HEK293 (cell line): Measurements from ENCODE around the gene GRIK2.

ENCODE experiments used
- CTCF ChIA-PET: fragments of 350-600 bp; formaldehyde crosslinking; extraction: SDS; loops from one replicate; lab custom pipeline; 2021; ENCODE audit warnings: antibody characterized with exemption; lab: Yijun Ruan, JAX
- POLR2A ChIA-PET: fragments of 300-600 bp; formaldehyde crosslinking; extraction: SDS; loops from one replicate; lab custom pipeline; 2020; ENCODE audit warnings: antibody characterized with exemption, inconsistent platforms; lab: Yijun Ruan, JAX
- H3K27ac ChIP-seq: fragments of 200-500 bp; sonication (Bioruptor generic); 2 replicates; pipeline ENCODE4 v1.5.1; 2014; ENCODE audit warnings: low read depth, low read length, control low read depth, inconsistent platforms; ENCODE audit errors: extremely low read depth
- H3K36me3 ChIP-seq, 2 experiments: fragments of 200-500 bp in 1 of 2; sonication (Bioruptor generic) in 1 of 2; 1 replicate in 1 of 2; 2 replicates in 1 of 2; pipeline ENCODE4 v1.5.1; 2014 to 2017; ENCODE audit warnings: inconsistent platforms in 2 of 2, low read length in 2 of 2; ENCODE audit not compliant: control insufficient read depth in 2 of 2, insufficient read depth in 1 of 2
- H3K4me1 ChIP-seq: fragments of 200-500 bp; sonication (Bioruptor generic); 2 replicates; pipeline ENCODE4 v1.5.1; 2014; ENCODE audit warnings: mild to moderate bottlenecking, low read length, inconsistent platforms; ENCODE audit not compliant: control insufficient read depth, insufficient read depth
- H3K4me3 ChIP-seq: 2 replicates; pipeline ENCODE4 v1.5.1; 2011; ENCODE audit warnings: low read depth, mild to moderate bottlenecking, control low read depth, low read length, moderate library complexity
- H3K9me3 ChIP-seq: fragments of 200-500 bp; sonication (Bioruptor generic); 2 replicates; pipeline ENCODE4 v1.5.1; 2014; ENCODE audit warnings: low read depth, low read length, inconsistent platforms; ENCODE audit not compliant: control insufficient read depth, insufficient read depth
- GLI2 ChIP-seq: fragments of 450-650 bp; formaldehyde crosslinking; IDR thresholded peaks from 2 replicates; pipeline ENCODE4; 2017; ENCODE audit warnings: missing biosample characterization, missing genetic modification characterization, low read depth, borderline replicate concordance
- KLF16 ChIP-seq: fragments of 450-650 bp; formaldehyde crosslinking; IDR thresholded peaks from 2 replicates; pipeline ENCODE4 v1.5.1; 2017; ENCODE audit warnings: missing biosample characterization, missing genetic modification characterization
- MEIS1 ChIP-seq: sonication (generic); formaldehyde crosslinking; IDR thresholded peaks from 2 replicates; pipeline ENCODE4 v1.8.1; 2022; ENCODE audit warnings: missing genetic modification reagents, mild to moderate bottlenecking, borderline replicate concordance
- PBX3 ChIP-seq: sonication (generic); formaldehyde crosslinking; IDR thresholded peaks from 2 replicates; pipeline ENCODE4 v1.8.1; 2022; ENCODE audit warnings: mild to moderate bottlenecking, moderate library complexity, missing genetic modification reagents
- REPIN1 ChIP-seq: fragments of 450-650 bp; formaldehyde crosslinking; IDR thresholded peaks from 2 replicates; pipeline ENCODE4 v1.5.1; 2017; ENCODE audit warnings: missing biosample characterization, missing genetic modification characterization, low read depth
- SCRT2 ChIP-seq: fragments of 450-650 bp; formaldehyde crosslinking; IDR thresholded peaks from 2 replicates; pipeline ENCODE4 v1.5.1; 2016; ENCODE audit warnings: missing biosample characterization, missing genetic modification characterization
- TCF7L2 ChIP-seq: IDR thresholded peaks from 2 replicates; pipeline ENCODE4 v1.6.1; 2011; ENCODE audit warnings: low read depth, mild to moderate bottlenecking, inconsistent platforms, low read length, moderate library complexity, borderline replicate concordance
- TRIM28 ChIP-seq: IDR thresholded peaks from 2 replicates; pipeline ENCODE4 v1.6.1; 2011; ENCODE audit warnings: low read length, control low read depth, borderline replicate concordance
- ZBTB17 ChIP-seq: fragments of 450-650 bp; formaldehyde crosslinking; IDR thresholded peaks from 2 replicates; pipeline ENCODE4 v1.5.1; 2016; ENCODE audit warnings: missing biosample characterization, missing genetic modification characterization
- ZFP37 ChIP-seq: fragments of 450-650 bp; formaldehyde crosslinking; IDR thresholded peaks from 2 replicates; pipeline ENCODE4 v1.5.1; 2016; ENCODE audit warnings: missing biosample characterization, missing genetic modification characterization
- ZFP41 ChIP-seq: fragments of 450-650 bp; formaldehyde crosslinking; IDR thresholded peaks from 2 replicates; pipeline ENCODE4 v1.5.1; 2016; ENCODE audit warnings: missing biosample characterization, missing genetic modification characterization, borderline replicate concordance
- ZIC2 ChIP-seq: fragments of 450-650 bp; formaldehyde crosslinking; IDR thresholded peaks from 2 replicates; pipeline ENCODE4 v1.5.1; 2016; ENCODE audit warnings: missing biosample characterization, missing genetic modification characterization
- ZNF112 ChIP-seq: fragments of 450-650 bp; formaldehyde crosslinking; IDR thresholded peaks from 2 replicates; pipeline ENCODE4 v1.5.0; 2017; ENCODE audit warnings: missing biosample characterization, missing genetic modification characterization
- ZNF121 ChIP-seq: fragments of 450-650 bp; formaldehyde crosslinking; IDR thresholded peaks from 2 replicates; pipeline ENCODE4 v1.5.1; 2016; ENCODE audit warnings: missing biosample characterization, missing genetic modification characterization
- ZNF132 ChIP-seq: fragments of 450-650 bp; formaldehyde crosslinking; IDR thresholded peaks from 2 replicates; pipeline ENCODE4 v1.5.1; 2017; ENCODE audit warnings: missing biosample characterization, missing genetic modification characterization, borderline replicate concordance
- ZNF214 ChIP-seq: fragments of 450-650 bp; formaldehyde crosslinking; IDR thresholded peaks from 2 replicates; pipeline ENCODE4 v1.5.1; 2017; ENCODE audit warnings: missing biosample characterization, mild to moderate bottlenecking, missing genetic modification characterization, borderline replicate concordance
- ZNF335 ChIP-seq: fragments of 450-650 bp; formaldehyde crosslinking; conservative IDR thresholded peaks from 2 replicates; pipeline ENCODE4 v1.5.1; 2016; ENCODE audit warnings: missing biosample characterization, missing genetic modification characterization
- ZNF350 ChIP-seq: fragments of 450-650 bp; formaldehyde crosslinking; IDR thresholded peaks from 2 replicates; pipeline ENCODE4 v1.5.0; 2017; ENCODE audit warnings: missing biosample characterization, mild to moderate bottlenecking, missing genetic modification characterization
- ZNF600 ChIP-seq: fragments of 450-650 bp; formaldehyde crosslinking; IDR thresholded peaks from 2 replicates; pipeline ENCODE4 v1.5.1; 2016; ENCODE audit warnings: missing biosample characterization, missing genetic modification characterization
- ZNF654 ChIP-seq: fragments of 450-650 bp; formaldehyde crosslinking; IDR thresholded peaks from 2 replicates; pipeline ENCODE4 v1.5.1; 2016; ENCODE audit warnings: low read depth, missing biosample characterization, missing genetic modification characterization
- ZNF658 ChIP-seq: fragments of 450-650 bp; formaldehyde crosslinking; IDR thresholded peaks from 2 replicates; pipeline ENCODE4; 2016; ENCODE audit warnings: missing biosample characterization, missing genetic modification characterization
- ZNF664 ChIP-seq: fragments of 450-650 bp; formaldehyde crosslinking; IDR thresholded peaks from 2 replicates; pipeline ENCODE4 v1.5.1; 2016; ENCODE audit warnings: missing biosample characterization, missing genetic modification characterization
- ZNF747 ChIP-seq: fragments of 450-650 bp; formaldehyde crosslinking; IDR thresholded peaks from 2 replicates; pipeline ENCODE4 v1.5.1; 2016; ENCODE audit warnings: missing biosample characterization, missing genetic modification characterization
- TF ChIP-seq, protein P1 (sequence below): fragments of 450-650 bp; formaldehyde crosslinking; IDR thresholded peaks from 2 replicates; pipeline ENCODE4 v1.5.1; 2016; ENCODE audit warnings: missing biosample characterization, missing genetic modification characterization
- TF ChIP-seq, protein P2 (sequence below): fragments of 450-650 bp; formaldehyde crosslinking; IDR thresholded peaks from 2 replicates; pipeline ENCODE4 v1.5.1; 2016; ENCODE audit warnings: missing biosample characterization, missing genetic modification characterization, borderline replicate concordance
- TF ChIP-seq, protein P3 (sequence below): fragments of 450-650 bp; formaldehyde crosslinking; IDR thresholded peaks from 2 replicates; pipeline ENCODE4 v1.5.1; 2017; ENCODE audit warnings: missing biosample characterization, missing genetic modification characterization
- TF ChIP-seq, protein P4 (sequence below): fragments of 450-650 bp; formaldehyde crosslinking; IDR thresholded peaks from 2 replicates; pipeline ENCODE4 v1.5.1; 2016; ENCODE audit warnings: missing biosample characterization, missing genetic modification characterization

Gene GRIK2

GRCh38 chr6:101811108-101811507 lies 417.6 kb downstream of the GRIK2 start (continued):
- TF ChIP-seq GLI2 (tag by site-specific recombination) (no peak), ZNF664 (tag by site-specific recombination) (no peak), TCF7L2 (no peak), ZNF335 (no peak), ZNF654 (tag by site-specific recombination) (no peak)

DNA sequence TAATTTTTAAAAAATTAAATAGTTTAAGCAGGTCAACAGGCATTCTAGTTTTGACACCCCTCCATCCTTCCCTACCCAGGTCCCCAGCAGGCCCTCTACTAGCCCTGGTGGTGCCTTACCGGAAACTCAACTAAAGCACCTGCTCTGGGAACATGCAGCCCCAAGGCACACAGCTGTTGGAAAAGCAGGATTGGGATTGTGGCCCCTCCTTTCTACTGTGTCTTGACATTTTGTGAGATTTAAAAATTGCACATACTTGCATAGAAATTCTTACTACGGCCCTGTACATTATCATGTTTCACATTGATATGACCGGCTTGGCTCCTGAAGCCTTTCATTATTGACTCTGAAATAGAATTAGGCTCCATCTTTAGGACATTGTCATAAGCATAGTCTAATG lies 423.2 kb downstream of the GRIK2 start:
- TF ChIP-seq ZBTB17 (no peak), ZNF112 (tag by site-specific recombination) (no peak), ZNF214 (no peak), ZNF747 (tag by site-specific recombination) (no peak), ZNF132 (tag by site-specific recombination) (no peak), ZFP37 (tag by site-specific recombination) (no peak), REPIN1 (tag by site-specific recombination) (no peak)
- TF ChIP-seq, protein P1, sequence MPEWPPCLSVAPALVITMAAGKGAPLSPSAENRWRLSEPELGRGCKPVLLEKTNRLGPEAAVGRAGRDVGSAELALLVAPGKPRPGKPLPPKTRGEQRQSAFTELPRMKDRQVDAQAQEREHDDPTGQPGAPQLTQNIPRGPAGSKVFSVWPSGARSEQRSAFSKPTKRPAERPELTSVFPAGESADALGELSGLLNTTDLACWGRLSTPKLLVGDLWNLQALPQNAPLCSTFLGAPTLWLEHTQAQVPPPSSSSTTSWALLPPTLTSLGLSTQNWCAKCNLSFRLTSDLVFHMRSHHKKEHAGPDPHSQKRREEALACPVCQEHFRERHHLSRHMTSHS (tag by site-specific recombination): no peak
- TF ChIP-seq, protein P2, sequence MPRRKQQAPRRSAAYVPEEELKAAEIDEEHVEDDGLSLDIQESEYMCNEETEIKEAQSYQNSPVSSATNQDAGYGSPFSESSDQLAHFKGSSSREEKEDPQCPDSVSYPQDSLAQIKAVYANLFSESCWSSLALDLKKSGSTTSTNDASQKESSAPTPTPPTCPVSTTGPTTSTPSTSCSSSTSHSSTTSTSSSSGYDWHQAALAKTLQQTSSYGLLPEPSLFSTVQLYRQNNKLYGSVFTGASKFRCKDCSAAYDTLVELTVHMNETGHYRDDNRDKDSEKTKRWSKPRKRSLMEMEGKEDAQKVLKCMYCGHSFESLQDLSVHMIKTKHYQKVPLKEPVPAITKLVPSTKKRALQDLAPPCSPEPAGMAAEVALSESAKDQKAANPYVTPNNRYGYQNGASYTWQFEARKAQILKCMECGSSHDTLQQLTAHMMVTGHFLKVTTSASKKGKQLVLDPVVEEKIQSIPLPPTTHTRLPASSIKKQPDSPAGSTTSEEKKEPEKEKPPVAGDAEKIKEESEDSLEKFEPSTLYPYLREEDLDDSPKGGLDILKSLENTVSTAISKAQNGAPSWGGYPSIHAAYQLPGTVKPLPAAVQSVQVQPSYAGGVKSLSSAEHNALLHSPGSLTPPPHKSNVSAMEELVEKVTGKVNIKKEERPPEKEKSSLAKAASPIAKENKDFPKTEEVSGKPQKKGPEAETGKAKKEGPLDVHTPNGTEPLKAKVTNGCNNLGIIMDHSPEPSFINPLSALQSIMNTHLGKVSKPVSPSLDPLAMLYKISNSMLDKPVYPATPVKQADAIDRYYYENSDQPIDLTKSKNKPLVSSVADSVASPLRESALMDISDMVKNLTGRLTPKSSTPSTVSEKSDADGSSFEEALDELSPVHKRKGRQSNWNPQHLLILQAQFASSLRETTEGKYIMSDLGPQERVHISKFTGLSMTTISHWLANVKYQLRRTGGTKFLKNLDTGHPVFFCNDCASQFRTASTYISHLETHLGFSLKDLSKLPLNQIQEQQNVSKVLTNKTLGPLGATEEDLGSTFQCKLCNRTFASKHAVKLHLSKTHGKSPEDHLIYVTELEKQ (tag by site-specific recombination): no peak
- CTCF ChIA-PET: no interaction called here

GRCh38 chr6:101818051-101818450 lies 424.5 kb downstream of the GRIK2 start:
- POLR2A ChIA-PET: no interaction called here
- no peak overlapping the region; the same call in 1 of the 2 replicates for H3K4me3 ChIP-seq
- CTCF ChIA-PET: no interaction called here
- TF ChIP-seq PBX3 (no peak), ZNF350 (tag by site-specific recombination) (no peak), ZNF121 (no peak), ZNF214 (no peak), ZNF600 (tag by site-specific recombination) (no peak), TRIM28 (no peak), MEIS1 (CRISPR knock-in tag) (no peak), ZNF658 (tag by site-specific recombination) (no peak), ZIC2 (no peak), ZFP41 (tag by site-specific recombination) (no peak), KLF16 (tag by site-specific recombination) (no peak), SCRT2 (tag by site-specific recombination) (no peak)
- TF ChIP-seq, protein P3, sequence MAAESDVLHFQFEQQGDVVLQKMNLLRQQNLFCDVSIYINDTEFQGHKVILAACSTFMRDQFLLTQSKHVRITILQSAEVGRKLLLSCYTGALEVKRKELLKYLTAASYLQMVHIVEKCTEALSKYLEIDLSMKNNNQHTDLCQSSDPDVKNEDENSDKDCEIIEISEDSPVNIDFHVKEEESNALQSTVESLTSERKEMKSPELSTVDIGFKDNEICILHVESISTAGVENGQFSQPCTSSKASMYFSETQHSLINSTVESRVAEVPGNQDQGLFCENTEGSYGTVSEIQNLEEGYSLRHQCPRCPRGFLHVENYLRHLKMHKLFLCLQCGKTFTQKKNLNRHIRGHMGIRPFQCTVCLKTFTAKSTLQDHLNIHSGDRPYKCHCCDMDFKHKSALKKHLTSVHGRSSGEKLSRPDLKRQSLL (tag by site-specific recombination): no peak
- TF ChIP-seq, protein P4, sequence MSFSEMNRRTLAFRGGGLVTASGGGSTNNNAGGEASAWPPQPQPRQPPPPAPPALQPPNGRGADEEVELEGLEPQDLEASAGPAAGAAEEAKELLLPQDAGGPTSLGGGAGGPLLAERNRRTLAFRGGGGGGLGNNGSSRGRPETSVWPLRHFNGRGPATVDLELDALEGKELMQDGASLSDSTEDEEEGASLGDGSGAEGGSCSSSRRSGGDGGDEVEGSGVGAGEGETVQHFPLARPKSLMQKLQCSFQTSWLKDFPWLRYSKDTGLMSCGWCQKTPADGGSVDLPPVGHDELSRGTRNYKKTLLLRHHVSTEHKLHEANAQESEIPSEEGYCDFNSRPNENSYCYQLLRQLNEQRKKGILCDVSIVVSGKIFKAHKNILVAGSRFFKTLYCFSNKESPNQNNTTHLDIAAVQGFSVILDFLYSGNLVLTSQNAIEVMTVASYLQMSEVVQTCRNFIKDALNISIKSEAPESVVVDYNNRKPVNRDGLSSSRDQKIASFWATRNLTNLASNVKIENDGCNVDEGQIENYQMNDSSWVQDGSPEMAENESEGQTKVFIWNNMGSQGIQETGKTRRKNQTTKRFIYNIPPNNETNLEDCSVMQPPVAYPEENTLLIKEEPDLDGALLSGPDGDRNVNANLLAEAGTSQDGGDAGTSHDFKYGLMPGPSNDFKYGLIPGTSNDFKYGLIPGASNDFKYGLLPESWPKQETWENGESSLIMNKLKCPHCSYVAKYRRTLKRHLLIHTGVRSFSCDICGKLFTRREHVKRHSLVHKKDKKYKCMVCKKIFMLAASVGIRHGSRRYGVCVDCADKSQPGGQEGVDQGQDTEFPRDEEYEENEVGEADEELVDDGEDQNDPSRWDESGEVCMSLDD: no peak

More for the DNA sequence above, 423.2 kb downstream of the GRIK2 start:
- no peaks in the 10 kb centered on the region for H3K36me3 ChIP-seq
- POLR2A ChIA-PET: no interaction called here
- H3K9me3 ChIP-seq: no peaks in the 10 kb centered on the region
- H3K4me3 ChIP-seq: no peak overlapping the region
- no peaks in the 10 kb centered on the region for H3K4me1 ChIP-seq
- no peak overlapping the region for H3K27ac ChIP-seq

More at GRCh38 chr6:101818051-101818450, 424.5 kb downstream of the GRIK2 start:
- no peaks in the 10 kb centered on the region for H3K9me3 ChIP-seq
- H3K36me3 ChIP-seq: no peaks in the 10 kb centered on the region
- H3K4me1 ChIP-seq: no peaks in the 10 kb centered on the region
- H3K27ac ChIP-seq: no peak overlapping the region
